ENCODE results near the gene RAX.

GRCh38 chr18:59233017-59233410, 40.2 kb downstream of the RAX start:
- TF ChIP-seq CTCF (conservative IDR thresholded peaks at IDR 0.05 in 1 of 2, IDR thresholded peaks at IDR 0.05 in 1 of 2; ENCODE audit: low read depth in 1 of 2, low read length in 2 of 2): no peak
- TF ChIP-seq EZH2 (IDR thresholded peaks at IDR 0.05; ENCODE audit: low read length, missing control alignments): no peak

Measured in fibroblast of lung (primary cell).